ENCODE measurements around the gene RAB11FIP4. TPM values are rescaled to one million over a fixed set of nuclear protein-coding genes. Genes with fewer than 3 reads are reported as not detected.
A peak's percentile ranks its signal among the peaks of the same experiment; 100 is the strongest.

The RAB11FIP4 gene
- total RNA-seq, 2 donors from 2014 or later: 35.6 to 62.2 TPM

DNA sequence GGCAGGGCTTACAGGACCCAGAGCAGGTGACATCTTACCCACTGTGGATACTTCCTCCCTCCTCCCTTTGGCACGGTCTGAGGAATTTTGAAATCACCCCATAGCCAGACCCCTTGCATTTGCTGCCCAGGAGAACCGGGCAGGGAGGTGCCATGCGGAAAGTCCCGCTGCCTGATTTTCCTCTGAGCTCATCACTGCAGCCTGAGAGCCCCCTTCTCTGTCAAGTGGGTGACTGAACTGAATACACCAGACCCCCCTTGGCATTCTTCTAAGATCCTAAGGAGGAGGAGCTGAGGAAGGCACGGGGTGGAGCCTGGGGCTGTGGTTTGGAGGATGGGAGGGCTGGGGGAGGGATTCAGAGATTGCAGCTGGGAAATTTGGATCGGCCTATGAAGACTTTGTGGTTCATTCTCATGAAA lies 173.4 kb downstream of the RAB11FIP4 start:
- Histone ChIP-seq H3K36me3 (ENCODE audit: control insufficient read depth, insufficient read depth, low read length) (no peaks in the 10 kb centered on the region), H3K27me3 (ENCODE audit: control insufficient read depth, insufficient read depth, low read length, poor library complexity, severe bottlenecking) (peaks cover 18% of the 10 kb centered on the region), H3K4me3 (ENCODE audit: low read length) (no peak overlapping the region), H3K9me3 (ENCODE audit: control insufficient read depth, low read length) (no peaks in the 10 kb centered on the region), H3K27ac (ENCODE audit: low read depth, low read length) (no peak overlapping the region), H3K9ac (ENCODE audit: extremely low read depth, low read length, poor library complexity, severe bottlenecking) (no peak overlapping the region), H3K4me1 (ENCODE audit: control insufficient read depth, insufficient read depth, low read length) (peaks cover 6% of the 10 kb centered on the region)
- TF ChIP-seq CTCF (conservative IDR thresholded peaks at IDR 0.05): no peak
- Mint-ChIP-seq H3K36me3 (ENCODE audit: low read depth) (peaks cover 2% of the 10 kb centered on the region), H3K27me3 (ENCODE audit: insufficient read depth) (peaks cover 13% of the 10 kb centered on the region), H3K9me3 (no peaks in the 10 kb centered on the region), H3K27ac (no peak overlapping the region), H3K4me1 (peaks cover 42% of the 10 kb centered on the region), H3K4me3 (no peak overlapping the region)
- peak; percentile 79 for DNase-seq
- WGBS, 2 experiments (ENCODE audit: insufficient coverage in 1 of 2, insufficient read length in 1 of 2): 68 to 70% methylated on average over 6 of the region's 6 CpGs

DNA sequence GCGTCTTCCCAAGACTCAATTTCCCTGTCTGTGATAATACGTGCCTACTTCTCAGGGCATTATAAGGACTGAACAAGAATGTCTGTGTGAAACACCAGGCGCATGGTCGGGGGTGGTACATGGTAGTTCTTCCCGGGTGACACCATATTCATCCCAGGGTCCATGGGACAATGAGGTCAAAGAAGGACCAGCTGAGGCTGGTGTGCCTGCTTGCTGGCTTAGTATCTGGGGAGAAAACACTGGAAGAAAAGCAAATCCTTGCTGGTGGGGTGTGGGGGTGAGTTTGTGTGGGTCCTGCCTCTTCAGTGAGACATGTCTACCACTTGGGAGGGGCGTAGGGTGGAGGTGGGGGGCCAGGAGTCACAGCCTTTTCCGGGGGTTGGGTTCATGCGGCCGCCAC lies 174.2 kb downstream of the RAB11FIP4 start:
- H3K4me1 Mint-ChIP-seq: peaks cover 39% of the 10 kb centered on the region
- Histone ChIP-seq H3K36me3 (ENCODE audit: control insufficient read depth, insufficient read depth, low read length) (no peaks in the 10 kb centered on the region), H3K27me3 (ENCODE audit: control insufficient read depth, insufficient read depth, low read length, poor library complexity, severe bottlenecking) (peaks cover 10% of the 10 kb centered on the region), H3K27ac (ENCODE audit: low read depth, low read length) (no peak overlapping the region), H3K9ac (ENCODE audit: extremely low read depth, low read length, poor library complexity, severe bottlenecking) (no peak overlapping the region), H3K4me3 (ENCODE audit: low read length) (no peak overlapping the region), H3K9me3 (ENCODE audit: control insufficient read depth, low read length) (no peaks in the 10 kb centered on the region), H3K4me1 (ENCODE audit: control insufficient read depth, insufficient read depth, low read length) (peaks cover 6% of the 10 kb centered on the region)
- H3K27ac Mint-ChIP-seq: peak overlapping the region; percentile 36
- H3K27me3 Mint-ChIP-seq (ENCODE audit: insufficient read depth): peaks cover 6% of the 10 kb centered on the region
- DNase-seq: no peak
- TF ChIP-seq CTCF (conservative IDR thresholded peaks at IDR 0.05): no peak
- H3K9me3 Mint-ChIP-seq: no peaks in the 10 kb centered on the region
- no peak overlapping the region for H3K4me3 Mint-ChIP-seq
- H3K36me3 Mint-ChIP-seq (ENCODE audit: low read depth): peaks cover 2% of the 10 kb centered on the region
- WGBS, 2 experiments (ENCODE audit: insufficient coverage in 1 of 2, insufficient read length in 1 of 2): 91 to 100% methylated on average over 7 to 9 of the region's 9 CpGs

DNA sequence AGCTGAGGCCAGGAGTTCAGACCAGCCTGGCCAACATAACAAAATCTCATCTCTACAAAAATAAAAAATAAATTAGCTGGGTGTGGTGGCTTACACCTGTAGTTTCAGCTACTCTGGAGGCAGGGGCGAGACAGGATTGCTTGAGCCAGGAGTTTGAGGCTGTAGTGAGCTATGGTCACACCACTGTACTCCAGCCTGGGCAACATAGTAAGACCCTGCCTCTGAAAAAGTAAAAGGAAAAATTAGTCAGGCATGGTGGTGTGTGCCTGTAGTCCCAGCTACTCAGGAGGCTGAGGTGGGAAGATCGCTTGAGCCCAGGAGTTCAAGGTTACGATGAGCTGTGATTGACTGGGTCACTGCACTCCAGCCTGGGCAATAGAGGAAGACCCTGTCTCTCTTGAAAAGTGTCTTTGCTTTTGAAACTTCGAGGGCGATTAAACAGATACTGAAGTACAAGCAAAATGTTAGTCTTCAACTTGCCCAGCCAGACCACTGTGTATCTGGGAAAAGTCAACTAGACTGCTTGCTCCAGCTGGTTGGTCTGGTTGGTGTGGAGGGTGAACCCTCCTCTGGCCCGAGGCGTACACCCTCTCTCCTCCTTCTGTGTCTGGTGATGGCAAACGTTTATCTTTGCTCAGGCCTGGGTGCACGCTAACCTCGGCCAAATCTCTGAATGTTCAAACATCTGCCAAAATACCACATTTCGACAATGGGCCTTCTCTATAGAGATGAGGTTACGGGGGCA lies 174.9 kb downstream of the RAB11FIP4 start:
- Mint-ChIP-seq H3K4me1 (peaks cover 32% of the 10 kb centered on the region), H3K36me3 (ENCODE audit: low read depth) (peaks cover 2% of the 10 kb centered on the region), H3K9me3 (no peaks in the 10 kb centered on the region), H3K27me3 (ENCODE audit: insufficient read depth) (no peaks in the 10 kb centered on the region), H3K27ac (no peak overlapping the region), H3K4me3 (no peak overlapping the region)
- Histone ChIP-seq H3K27me3 (ENCODE audit: control insufficient read depth, insufficient read depth, low read length, poor library complexity, severe bottlenecking) (peaks cover 2% of the 10 kb centered on the region), H3K4me1 (ENCODE audit: control insufficient read depth, insufficient read depth, low read length) (peaks cover 3% of the 10 kb centered on the region), H3K9me3 (ENCODE audit: control insufficient read depth, low read length) (no peaks in the 10 kb centered on the region), H3K9ac (ENCODE audit: extremely low read depth, low read length, poor library complexity, severe bottlenecking) (no peak overlapping the region), H3K36me3 (ENCODE audit: control insufficient read depth, insufficient read depth, low read length) (no peaks in the 10 kb centered on the region), H3K27ac (ENCODE audit: low read depth, low read length) (no peak overlapping the region), H3K4me3 (ENCODE audit: low read length) (no peak overlapping the region)
- no peak for TF ChIP-seq CTCF (conservative IDR thresholded peaks at IDR 0.05)
- 92 to 96% methylated on average over 10 to 12 of the region's 12 CpGs for WGBS, 2 experiments (ENCODE audit: insufficient coverage in 1 of 2, insufficient read length in 1 of 2)
- DNase-seq: no peak

Data from endodermal cell (in vitro differentiated cells).